Gastrocnemius medialis (tissue), 4 donors: Measurements from ENCODE around the gene TANC1. TPM values are rescaled to one million over a fixed set of nuclear protein-coding genes. Genes with fewer than 3 reads are reported as not detected.

Experiments
- ATAC-seq, 2 donors: fragments of 150-250 bp; one replicate each; pipeline ENCODE4 v1.9.1; 2016
- DNase-seq, 2 donors: peaks; one replicate each; pipeline ENCODE4 v3.0.0-alpha.2; 2019
- H3K27ac ChIP-seq, 4 donors: fragments of 200-600 bp; sonication (generic); 1 replicate in 1 of 4; 2 replicates in 3 of 4; pipeline ENCODE4 v1.5.1; 2016 to 2018; ENCODE audit warnings: mild to moderate bottlenecking in 2 of 4, moderate library complexity in 1 of 4
- H3K27me3 ChIP-seq, 3 donors: fragments of 200-600 bp; sonication (generic) in 2 of 3; 1 replicate in 1 of 3; 2 replicates in 2 of 3; pipeline versions ENCODE4 v1.5.1 to v1.6.0; 2016 to 2019; ENCODE audit warnings: mild to moderate bottlenecking in 1 of 3, moderate library complexity in 1 of 3
- H3K36me3 ChIP-seq, 2 donors: fragments of 200-600 bp; sonication (generic) in 1 of 2; one replicate each; pipeline ENCODE4 v1.5.1; 2017 to 2018
- H3K4me1 ChIP-seq, 2 donors: fragments of 200-600 bp; sonication (generic) in 1 of 2; one replicate each; pipeline ENCODE4 v1.5.1; 2016 to 2017; ENCODE audit warnings: mild to moderate bottlenecking in 2 of 2
- H3K4me3 ChIP-seq, 4 donors: fragments of 200-600 bp; sonication (generic) in 3 of 4; 1 replicate in 1 of 4; 2 replicates in 3 of 4; pipeline ENCODE4 v1.5.1; 2016 to 2019; ENCODE audit warnings: mild to moderate bottlenecking in 2 of 4
- H3K9me3 ChIP-seq, 3 donors: fragments of 200-600 bp; sonication (generic) in 2 of 3; 1 replicate in 1 of 3; 2 replicates in 2 of 3; pipeline ENCODE4 v1.5.1; 2016 to 2019
- POLR2A ChIP-seq, 2 donors: fragments of 450-650 bp; IDR thresholded peaks; one replicate each; pipeline ENCODE4 v1.6.1; 2017; ENCODE audit warnings: antibody characterized with exemption in 2 of 2, mild to moderate bottlenecking in 2 of 2, moderate library complexity in 2 of 2
- in situ Hi-C, 4 donors: fragments of 200-750 bp; cut with MboI; loops; one replicate each; pipeline versions ENCODE4 v1.15.0 to v1.8.0; 2017; ENCODE audit warnings: low sequenced_read_pairs in 4 of 4
- intact Hi-C: fragments of 100-400 bp; cut with DNase I; formaldehyde crosslinking; loops from one replicate; pipeline ENCODE4 v1.15.1; 2023; ENCODE audit warnings: low total_unique reads
- total RNA-seq, 4 donors: library from RNA; depleted of rRNA; stranded (reverse); fragments of >200 nt; gene quantifications; one replicate each; pipeline versions ENCODE4 v1.1.0 to v1.2.3, GENCODE V29; 2016
- TF ChIP-seq, protein P1 (sequence below), 5 experiments: fragments of 450-650 bp in 3 of 5; fragments of 200-600 bp in 2 of 5; sonication (generic) in 2 of 5; IDR thresholded peaks in 4 of 5; conservative IDR thresholded peaks in 1 of 5; 1 replicate in 4 of 5; 2 replicates in 1 of 5; pipeline ENCODE4 v1.5.1; 2016 to 2019; ENCODE audit warnings: antibody characterized with exemption in 5 of 5, mild to moderate bottlenecking in 3 of 5, moderate library complexity in 3 of 5

Gene TANC1
- total RNA-seq, 4 donors from 2014 or later, result 5.1 to 9.9 (median 5.4) TPM

DNA sequence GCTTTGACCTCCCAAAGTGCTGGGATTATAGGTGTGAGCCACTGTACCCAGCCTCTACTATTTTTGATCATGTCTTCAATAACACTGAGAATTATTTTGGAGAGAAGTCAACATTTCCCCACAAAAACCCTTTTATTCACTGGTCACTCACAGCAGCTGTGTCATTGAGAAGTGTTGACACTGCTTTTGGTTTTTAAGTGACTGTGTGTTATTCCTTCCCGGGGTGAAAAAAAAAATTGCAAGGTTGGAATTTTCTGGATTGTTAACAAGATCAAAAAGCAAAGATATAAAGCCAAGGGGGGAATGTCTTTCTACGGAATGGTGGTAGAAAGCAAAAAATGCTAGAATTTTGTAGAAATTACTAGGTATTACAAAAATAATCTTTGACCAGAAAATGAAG lies 61.5 kb downstream of the TANC1 start:
- Histone ChIP-seq H3K27ac (peak overlapping the region in 1 of 4 donors; percentile 53), H3K4me1 (peaks cover 18 to 26% of the 10 kb centered on the region in 2 donors), H3K4me3 (no peak overlapping the region), H3K27me3 (no peaks in the 10 kb centered on the region), H3K36me3 (no peaks in the 10 kb centered on the region), H3K9me3 (no peaks in the 10 kb centered on the region)
- DNase-seq (no peak), ATAC-seq (no peak)
- in situ Hi-C loops, result no loop called here
- TF ChIP-seq POLR2A (IDR thresholded peaks at IDR 0.05), result no peak
- TF ChIP-seq, protein P1, sequence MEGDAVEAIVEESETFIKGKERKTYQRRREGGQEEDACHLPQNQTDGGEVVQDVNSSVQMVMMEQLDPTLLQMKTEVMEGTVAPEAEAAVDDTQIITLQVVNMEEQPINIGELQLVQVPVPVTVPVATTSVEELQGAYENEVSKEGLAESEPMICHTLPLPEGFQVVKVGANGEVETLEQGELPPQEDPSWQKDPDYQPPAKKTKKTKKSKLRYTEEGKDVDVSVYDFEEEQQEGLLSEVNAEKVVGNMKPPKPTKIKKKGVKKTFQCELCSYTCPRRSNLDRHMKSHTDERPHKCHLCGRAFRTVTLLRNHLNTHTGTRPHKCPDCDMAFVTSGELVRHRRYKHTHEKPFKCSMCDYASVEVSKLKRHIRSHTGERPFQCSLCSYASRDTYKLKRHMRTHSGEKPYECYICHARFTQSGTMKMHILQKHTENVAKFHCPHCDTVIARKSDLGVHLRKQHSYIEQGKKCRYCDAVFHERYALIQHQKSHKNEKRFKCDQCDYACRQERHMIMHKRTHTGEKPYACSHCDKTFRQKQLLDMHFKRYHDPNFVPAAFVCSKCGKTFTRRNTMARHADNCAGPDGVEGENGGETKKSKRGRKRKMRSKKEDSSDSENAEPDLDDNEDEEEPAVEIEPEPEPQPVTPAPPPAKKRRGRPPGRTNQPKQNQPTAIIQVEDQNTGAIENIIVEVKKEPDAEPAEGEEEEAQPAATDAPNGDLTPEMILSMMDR (IDR thresholded peaks at IDR 0.05 in 4 of 5, conservative IDR thresholded peaks at IDR 0.05 in 1 of 5), result no peak
- intact Hi-C loops, result no loop called here

DNA sequence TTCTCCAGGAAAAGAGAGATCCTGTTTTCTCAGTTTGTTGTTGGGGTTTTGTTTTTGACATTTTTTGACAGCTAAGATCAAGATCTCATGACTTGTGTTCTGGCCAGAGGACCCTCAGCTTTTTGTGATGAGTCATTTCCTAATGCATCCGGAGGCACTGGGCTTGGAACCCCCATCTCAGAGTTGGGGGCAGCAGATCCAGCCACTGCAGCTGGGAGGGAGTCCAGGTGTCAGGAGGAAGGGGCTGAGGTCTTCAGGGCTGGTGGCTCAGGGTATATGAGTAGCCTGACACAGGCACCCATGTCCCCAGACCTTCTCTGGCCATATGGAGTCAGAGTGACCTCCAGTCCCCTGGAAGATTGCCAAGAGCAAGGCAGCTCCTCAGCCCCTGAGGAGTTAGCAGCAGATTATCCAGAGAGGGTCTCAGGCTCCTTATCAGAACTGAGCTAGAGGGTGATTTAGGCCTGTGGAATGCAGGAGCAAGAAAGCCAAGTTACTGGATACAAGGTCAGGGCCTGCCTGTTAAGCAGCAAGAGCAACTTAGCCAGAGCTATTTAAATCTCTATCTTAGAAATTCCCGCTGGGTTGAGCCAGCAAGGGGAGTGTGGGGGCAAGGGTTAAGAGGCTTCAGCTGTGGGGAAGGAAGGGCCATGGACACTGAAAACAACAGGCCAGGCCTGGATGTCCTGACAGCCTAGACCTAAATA lies 62.4 kb downstream of the TANC1 start:
- no peaks in the 10 kb centered on the region for H3K9me3 ChIP-seq
- intact Hi-C loops, result no loop called here
- ATAC-seq (peak; percentile 63 to 65), DNase-seq (peak; percentile 8 to 19)
- no peak overlapping the region for H3K4me3 ChIP-seq
- in situ Hi-C loops, result no loop called here
- no peaks in the 10 kb centered on the region for H3K27me3 ChIP-seq
- H3K4me1 ChIP-seq, result peaks cover 18 to 23% of the 10 kb centered on the region in 2 donors
- no peaks in the 10 kb centered on the region for H3K36me3 ChIP-seq
- TF ChIP-seq POLR2A (IDR thresholded peaks at IDR 0.05), result no peak
- TF ChIP-seq, protein P1 (IDR thresholded peaks at IDR 0.05 in 4 of 5, conservative IDR thresholded peaks at IDR 0.05 in 1 of 5), result no peak
- peak overlapping the region in 3 of 4 donors; percentile 38 to 53 (median 42) for H3K27ac ChIP-seq

DNA sequence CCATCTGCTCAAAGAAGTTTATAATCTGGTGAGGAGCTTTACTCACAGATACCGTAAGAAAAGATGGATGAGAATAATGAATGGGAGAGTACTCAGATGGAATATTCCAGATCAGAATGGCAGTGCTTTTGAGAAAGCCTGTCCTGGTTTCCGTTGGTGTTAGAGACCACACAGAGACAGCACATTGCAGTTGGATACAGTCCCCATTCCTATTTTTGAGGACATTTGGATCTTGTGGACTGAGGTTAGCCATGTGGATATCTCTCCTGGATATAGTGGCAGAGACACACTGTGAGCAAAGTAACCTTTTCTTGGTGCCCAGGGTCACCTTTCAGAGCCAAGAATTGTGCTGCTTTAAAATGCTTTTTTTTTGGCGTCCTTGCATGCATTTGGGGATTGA lies 63.7 kb downstream of the TANC1 start:
- Histone ChIP-seq H3K4me1 (peaks cover 18 to 23% of the 10 kb centered on the region in 2 donors), H3K27me3 (no peaks in the 10 kb centered on the region), H3K27ac (no peak overlapping the region), H3K4me3 (no peak overlapping the region), H3K36me3 (no peaks in the 10 kb centered on the region), H3K9me3 (no peaks in the 10 kb centered on the region)
- DNase-seq (no peak), ATAC-seq (no peak)
- TF ChIP-seq POLR2A (IDR thresholded peaks at IDR 0.05), result no peak
- TF ChIP-seq, protein P1 (IDR thresholded peaks at IDR 0.05 in 4 of 5, conservative IDR thresholded peaks at IDR 0.05 in 1 of 5), result no peak
- in situ Hi-C loops (no loop called here), intact Hi-C loops (no loop called here)

DNA sequence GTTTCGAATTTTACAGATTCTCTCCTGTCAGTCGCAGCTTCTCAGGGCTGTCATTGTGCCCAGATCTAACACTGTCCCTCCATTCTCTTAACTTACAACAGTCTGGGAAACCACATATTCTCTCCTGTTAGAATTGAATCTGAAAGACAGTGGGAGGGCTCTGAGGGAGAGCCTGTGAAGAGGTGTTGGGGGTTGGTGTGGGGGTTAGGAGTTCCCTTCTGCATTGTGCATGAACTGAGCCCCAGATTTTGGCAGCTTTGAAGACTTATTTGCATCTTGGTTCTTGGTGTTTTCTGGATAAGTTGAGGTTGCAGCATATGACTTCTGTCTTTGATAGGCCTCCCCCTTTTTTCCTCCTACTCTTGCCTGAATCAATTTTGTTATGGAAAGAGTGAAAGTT lies 64.1 kb downstream of the TANC1 start:
- intact Hi-C loops, result no loop called here
- ATAC-seq, result no peak
- in situ Hi-C loops, result no loop called here

More for the DNA sequence above, 64.1 kb downstream of the TANC1 start:
- no peaks in the 10 kb centered on the region for H3K9me3 ChIP-seq
- no peak overlapping the region for H3K27ac ChIP-seq
- TF ChIP-seq, protein P1 (IDR thresholded peaks at IDR 0.05 in 4 of 5, conservative IDR thresholded peaks at IDR 0.05 in 1 of 5), result no peak
- TF ChIP-seq POLR2A (IDR thresholded peaks at IDR 0.05), result no peak
- H3K36me3 ChIP-seq, result no peaks in the 10 kb centered on the region
- no peak for DNase-seq
- H3K27me3 ChIP-seq, result no peaks in the 10 kb centered on the region
- no peak overlapping the region for H3K4me3 ChIP-seq
- H3K4me1 ChIP-seq, result peaks cover 18 to 23% of the 10 kb centered on the region in 2 donors
